Mesenchymal stem cell (in vitro differentiated cells and primary cell): ENCODE data around the gene MAGEA9B.

ENCODE experiments used
- DNase-seq: peaks from one replicate; pipeline ENCODE4 v3.0.0-alpha.2; 2013
- H2AFZ ChIP-seq: one replicate; pipeline ENCODE4 v1.6.1; 2013; ENCODE audit warnings: low read depth, mild to moderate bottlenecking, control low read depth, inconsistent platforms, low read length, moderate library complexity
- H2AK5ac ChIP-seq: 2 replicates; pipeline ENCODE4 v1.6.1; 2013; ENCODE audit warnings: low read length, moderate library complexity, mild to moderate bottlenecking, inconsistent platforms; ENCODE audit not compliant: severe bottlenecking
- H2BK120ac ChIP-seq: one replicate; pipeline ENCODE4 v1.6.1; 2013; ENCODE audit warnings: low read depth, mild to moderate bottlenecking, inconsistent platforms, low read length, moderate library complexity
- H2BK12ac ChIP-seq, 2 experiments: one replicate each; pipeline ENCODE4 v1.6.1; 2013; ENCODE audit warnings: inconsistent platforms in 2 of 2, low read length in 2 of 2, mild to moderate bottlenecking in 2 of 2, moderate library complexity in 2 of 2, control low read depth in 1 of 2
- H2BK15ac ChIP-seq: one replicate; pipeline ENCODE4 v1.6.1; 2013; ENCODE audit warnings: mild to moderate bottlenecking, low read depth, inconsistent platforms; ENCODE audit not compliant: poor library complexity, severe bottlenecking
- H2BK5ac ChIP-seq: 2 replicates; pipeline ENCODE4 v1.6.1; 2013; ENCODE audit warnings: low read depth, mild to moderate bottlenecking, low read length, control low read depth, inconsistent platforms; ENCODE audit not compliant: poor library complexity, severe bottlenecking
- H3K14ac ChIP-seq, 2 experiments: one replicate each; pipeline ENCODE4 v1.6.1; 2013; ENCODE audit warnings: inconsistent platforms in 2 of 2, low read length in 2 of 2, control low read depth in 1 of 2, mild to moderate bottlenecking in 1 of 2, moderate library complexity in 1 of 2
- H3K18ac ChIP-seq, 2 experiments: one replicate each; pipeline ENCODE4 v1.6.1; 2013; ENCODE audit warnings: inconsistent platforms in 2 of 2, low read length in 2 of 2, control low read depth in 1 of 2, low read depth in 1 of 2, mild to moderate bottlenecking in 1 of 2
- H3K23ac ChIP-seq, 2 experiments: one replicate each; pipeline ENCODE4 v1.6.1; 2013; ENCODE audit warnings: inconsistent platforms in 2 of 2, low read length in 2 of 2, mild to moderate bottlenecking in 2 of 2, moderate library complexity in 2 of 2, control low read depth in 1 of 2
- H3K27ac ChIP-seq: 2 replicates; pipeline ENCODE4 v1.5.1; 2013; ENCODE audit warnings: mild to moderate bottlenecking, moderate library complexity, low read length, control low read depth, inconsistent platforms; ENCODE audit not compliant: poor library complexity, severe bottlenecking
- H3K27me3 ChIP-seq, 2 experiments: 2 replicates each; pipeline versions ENCODE4 v1.6.1 to v1.7.0; 2013; ENCODE audit warnings: low read length in 2 of 2, mild to moderate bottlenecking in 2 of 2, moderate library complexity in 2 of 2, control low read depth in 1 of 2, inconsistent platforms in 1 of 2; ENCODE audit not compliant: control insufficient read depth in 1 of 2, insufficient read depth in 1 of 2
- H3K36me3 ChIP-seq, 2 experiments: 2 replicates each; pipeline versions ENCODE4 v1.6.1 to v1.7.0; 2013; ENCODE audit warnings: low read length in 2 of 2, control low read depth in 1 of 2, inconsistent platforms in 1 of 2, low read depth in 1 of 2, mild to moderate bottlenecking in 1 of 2; ENCODE audit not compliant: insufficient read depth in 2 of 2, control insufficient read depth in 1 of 2
- H3K4ac ChIP-seq, 2 experiments: one replicate each; pipeline ENCODE4 v1.6.1; 2013; ENCODE audit warnings: inconsistent platforms in 2 of 2, low read length in 2 of 2, mild to moderate bottlenecking in 2 of 2, moderate library complexity in 2 of 2, control low read depth in 1 of 2, low read depth in 1 of 2
- H3K4me1 ChIP-seq: 2 replicates; pipeline ENCODE4 v1.6.1; 2013; ENCODE audit warnings: low read depth, low read length, control low read depth; ENCODE audit not compliant: control insufficient read depth, insufficient read depth
- H3K4me2 ChIP-seq: 2 replicates; pipeline ENCODE4 v1.6.1; 2013; ENCODE audit warnings: low read length, mild to moderate bottlenecking, inconsistent platforms; ENCODE audit not compliant: poor library complexity, severe bottlenecking
- H3K4me3 ChIP-seq, 2 experiments: 2 replicates each; pipeline versions ENCODE4 v1.5.1 to v1.7.0; 2013; ENCODE audit warnings: low read length in 2 of 2, mild to moderate bottlenecking in 2 of 2, control low read depth in 1 of 2, low read depth in 1 of 2; ENCODE audit not compliant: insufficient read depth in 1 of 2
- H3K79me1 ChIP-seq: replicated peaks from 2 replicates; pipeline ENCODE4 v1.6.1; 2013; ENCODE audit warnings: mild to moderate bottlenecking, control low read depth, low read length, inconsistent platforms; ENCODE audit not compliant: poor library complexity, severe bottlenecking
- H3K9ac ChIP-seq: 2 replicates; pipeline ENCODE4 v1.7.0; 2013; ENCODE audit warnings: mild to moderate bottlenecking, low read length, moderate library complexity
- H3K9me3 ChIP-seq: 2 replicates; pipeline ENCODE4 v1.7.0; 2013; ENCODE audit warnings: mild to moderate bottlenecking, low read length; ENCODE audit not compliant: control insufficient read depth
- H4K8ac ChIP-seq: one replicate; pipeline ENCODE4 v1.6.1; 2013; ENCODE audit warnings: inconsistent platforms, mild to moderate bottlenecking, low read length, moderate library complexity
- H4K91ac ChIP-seq: one replicate; pipeline ENCODE4 v1.6.1; 2013; ENCODE audit warnings: mild to moderate bottlenecking, low read length, inconsistent platforms
- WGBS: methylation state at CpG from one replicate; pipeline ENCODE4 v1.1.7; 2013; ENCODE audit warnings: mixed read lengths; 5-methylcytosine and 5-hydroxymethylcytosine counted together

MAGEA9B gene

GRCh38 chrX:149540621-149541520 is 46.4 kb downstream of the MAGEA9B start, which contains the start of gene EOLA1:
Gene EOLA1 (plus strand): TSS chrX:149541012. CDS start chrX:149545631, 4,619 bp downstream.
- peaks cover 2 to 8% of the 10 kb centered on the region in 2 experiments for H3K36me3 ChIP-seq
- peaks cover 7% of the 10 kb centered on the region for H3K4me1 ChIP-seq
- DNase-seq, result peak; percentile 95
- peak within 1 kb of the TSS; percentile 62 to 80 for H3K18ac ChIP-seq
- H3K9me3 ChIP-seq, result no peaks in the 10 kb centered on the region
- no peaks in the 10 kb centered on the region for H3K79me1 ChIP-seq
- peak within 1 kb of the TSS; percentile 89 for H3K9ac ChIP-seq
- peak within 1 kb of the TSS in 1 of 2 experiments; percentile 24 for H3K4ac ChIP-seq
- H2BK5ac ChIP-seq, result no peak within 1 kb of the TSS
- H3K23ac ChIP-seq, result no peak within 1 kb of the TSS
- H3K27me3 ChIP-seq, result no peaks in the 10 kb centered on the region
- no peak within 1 kb of the TSS for H2BK12ac ChIP-seq
- H2BK15ac ChIP-seq, result no peak within 1 kb of the TSS
- peak within 1 kb of the TSS; percentile 84 for H4K8ac ChIP-seq
- H3K4me2 ChIP-seq, result peak within 1 kb of the TSS; percentile 85
- peak within 1 kb of the TSS; percentile 75 for H4K91ac ChIP-seq
- H2AK5ac ChIP-seq, result no peak within 1 kb of the TSS
- H2BK120ac ChIP-seq, result no peak within 1 kb of the TSS
- peak within 1 kb of the TSS in 1 of 2 experiments; percentile 8 for H3K14ac ChIP-seq
- no peak within 1 kb of the TSS for H2AFZ ChIP-seq
- WGBS, result under 1% methylated on average over 60 of the region's 71 CpGs
- H3K27ac ChIP-seq, result peak within 1 kb of the TSS; percentile 96
- peak within 1 kb of the TSS; percentile 82 to 88 for H3K4me3 ChIP-seq

DNA sequence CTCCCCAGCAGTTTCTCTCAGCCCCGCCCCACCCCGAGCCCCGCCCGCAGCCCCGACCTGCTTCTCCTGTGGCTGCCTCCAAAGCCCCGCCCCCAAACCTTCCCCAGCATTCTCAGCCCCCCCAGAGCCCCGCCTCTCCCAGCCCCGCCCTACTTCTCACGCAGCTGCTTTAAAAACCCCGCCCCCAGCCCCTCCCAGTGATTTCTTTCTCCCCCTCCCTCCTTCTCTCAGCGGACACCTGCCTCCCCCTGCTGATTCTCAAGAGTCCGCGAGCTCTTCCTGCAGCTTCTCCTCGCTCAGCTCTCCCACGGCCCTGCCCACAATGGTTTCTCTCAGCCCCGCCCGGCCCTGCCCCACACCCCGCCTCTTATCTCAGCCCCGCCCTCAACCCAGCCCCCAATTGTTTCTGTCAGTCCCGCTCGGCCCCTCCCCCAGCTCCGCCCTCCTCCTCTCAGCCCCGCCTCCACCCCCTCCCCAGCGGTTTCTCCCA is 47.1 kb downstream of the MAGEA9B start:
- Histone ChIP-seq H3K36me3 (peaks cover 5 to 6% of the 10 kb centered on the region in 2 experiments), H3K14ac (no peak overlapping the region), H2BK15ac (no peak overlapping the region), H3K9ac (peak overlapping the region; percentile 89), H2AFZ (no peak overlapping the region), H3K4me3 (peak overlapping the region; percentile 54 to 88), H2BK120ac (no peak overlapping the region), H3K4me2 (peak overlapping the region; percentile 50), H3K23ac (no peak overlapping the region), H3K27ac (peak overlapping the region; percentile 96), H3K27me3 (no peaks in the 10 kb centered on the region), H4K91ac (no peak overlapping the region), H3K18ac (peak overlapping the region in 1 of 2 experiments; percentile 62), H4K8ac (peak overlapping the region; percentile 80), H2BK5ac (no peak overlapping the region), H3K79me1 (no peaks in the 10 kb centered on the region), H3K9me3 (no peaks in the 10 kb centered on the region), H2BK12ac (no peak overlapping the region), H2AK5ac (no peak overlapping the region), H3K4ac (no peak overlapping the region), H3K4me1 (peaks cover 7% of the 10 kb centered on the region)
- 1% methylated on average over 14 of the region's 24 CpGs for WGBS
- DNase-seq, result peak; percentile 88

DNA sequence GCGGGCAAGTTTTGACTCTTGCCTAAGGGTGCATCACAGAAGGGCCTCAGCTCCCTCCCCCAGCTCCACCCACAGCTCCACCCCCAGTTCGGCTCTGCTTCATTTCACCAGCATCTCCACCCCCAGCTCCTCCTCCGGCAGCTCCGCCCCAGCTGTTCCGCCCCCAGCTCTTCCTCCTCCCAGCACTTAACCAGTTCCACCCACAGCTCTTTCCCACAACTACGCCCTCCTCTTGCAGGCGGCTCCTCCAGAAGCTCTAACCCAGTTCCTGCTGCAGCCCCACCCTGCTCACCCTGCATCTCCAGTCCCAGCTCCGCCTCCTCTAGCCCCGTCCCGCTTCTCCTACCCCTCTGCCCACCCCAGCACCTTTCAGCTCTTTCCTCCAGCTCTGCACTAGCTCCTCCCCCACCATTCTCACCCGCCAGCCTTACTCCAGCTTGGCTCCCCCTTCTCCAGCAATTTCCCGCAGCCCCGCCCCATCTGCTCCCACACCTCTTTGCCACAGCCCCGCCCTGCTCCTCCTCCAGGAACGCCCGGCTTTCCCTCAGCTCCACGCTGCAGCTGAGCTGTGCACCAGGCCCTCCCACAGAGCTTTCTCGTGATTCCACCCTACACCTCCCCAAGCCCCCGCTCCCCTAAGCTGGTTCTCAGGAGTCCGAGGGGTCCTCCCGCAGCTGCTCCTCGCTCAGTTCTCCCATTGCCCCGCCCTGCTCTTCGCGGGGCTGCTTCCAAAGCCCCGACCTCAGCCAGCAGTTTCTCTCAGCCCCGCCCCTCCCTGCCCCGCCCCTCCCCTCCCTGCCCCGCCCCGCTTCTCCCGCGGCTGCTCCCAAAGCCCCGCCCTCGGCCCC is 47.8 kb downstream of the MAGEA9B start:
- under 1% methylated on average over 16 of the region's 34 CpGs for WGBS
- Histone ChIP-seq H2AK5ac (no peak overlapping the region), H2BK120ac (no peak overlapping the region), H3K9ac (peak overlapping the region; percentile 51), H2BK15ac (no peak overlapping the region), H3K23ac (no peak overlapping the region), H3K14ac (no peak overlapping the region), H2BK12ac (no peak overlapping the region), H2AFZ (peak overlapping the region; percentile 23), H3K4me2 (peak overlapping the region; percentile 74), H3K4ac (no peak overlapping the region), H3K36me3 (peaks cover 5 to 6% of the 10 kb centered on the region in 2 experiments), H4K91ac (no peak overlapping the region), H3K4me3 (peak overlapping the region; percentile 62 to 70), H3K18ac (peak overlapping the region; percentile 24 to 54), H3K27ac (peak overlapping the region; percentile 85), H4K8ac (no peak overlapping the region), H2BK5ac (no peak overlapping the region), H3K4me1 (peaks cover 7% of the 10 kb centered on the region), H3K9me3 (no peaks in the 10 kb centered on the region), H3K27me3 (no peaks in the 10 kb centered on the region), H3K79me1 (no peaks in the 10 kb centered on the region)
- DNase-seq, result peak; percentile 95
